A673 (cell line): Measurements from ENCODE around the gene SYNE2.

Source experiments
- EZH2 ChIP-seq: fragments of 200-600 bp; sonication (generic); IDR thresholded peaks from 2 replicates; pipeline ENCODE4 v1.6.1; 2017; ENCODE audit warnings: borderline replicate concordance, low read depth, mild to moderate bottlenecking, mixed read lengths, antibody characterized with exemption, low read length; ENCODE audit not compliant: poor library complexity, severe bottlenecking
- TF ChIP-seq, protein P1 (sequence below): fragments of 300-800, 200-600 bp; sonication (generic); conservative IDR thresholded peaks from 2 replicates; pipeline ENCODE4 v1.5.1; 2017; ENCODE audit warnings: low read depth, mild to moderate bottlenecking, antibody characterized with exemption, low read length, moderate library complexity, mixed read lengths

GRCh38 chr14:63951429-63951828, 98.6 kb downstream of the SYNE2 start:
- TF ChIP-seq EZH2 = no peak
- TF ChIP-seq, protein P1, sequence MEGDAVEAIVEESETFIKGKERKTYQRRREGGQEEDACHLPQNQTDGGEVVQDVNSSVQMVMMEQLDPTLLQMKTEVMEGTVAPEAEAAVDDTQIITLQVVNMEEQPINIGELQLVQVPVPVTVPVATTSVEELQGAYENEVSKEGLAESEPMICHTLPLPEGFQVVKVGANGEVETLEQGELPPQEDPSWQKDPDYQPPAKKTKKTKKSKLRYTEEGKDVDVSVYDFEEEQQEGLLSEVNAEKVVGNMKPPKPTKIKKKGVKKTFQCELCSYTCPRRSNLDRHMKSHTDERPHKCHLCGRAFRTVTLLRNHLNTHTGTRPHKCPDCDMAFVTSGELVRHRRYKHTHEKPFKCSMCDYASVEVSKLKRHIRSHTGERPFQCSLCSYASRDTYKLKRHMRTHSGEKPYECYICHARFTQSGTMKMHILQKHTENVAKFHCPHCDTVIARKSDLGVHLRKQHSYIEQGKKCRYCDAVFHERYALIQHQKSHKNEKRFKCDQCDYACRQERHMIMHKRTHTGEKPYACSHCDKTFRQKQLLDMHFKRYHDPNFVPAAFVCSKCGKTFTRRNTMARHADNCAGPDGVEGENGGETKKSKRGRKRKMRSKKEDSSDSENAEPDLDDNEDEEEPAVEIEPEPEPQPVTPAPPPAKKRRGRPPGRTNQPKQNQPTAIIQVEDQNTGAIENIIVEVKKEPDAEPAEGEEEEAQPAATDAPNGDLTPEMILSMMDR = no peak
